HG03342 (cell line): Measurements from ENCODE around the gene NPTN.
"Not testable (repeated sequence)": the region's sequence is repeated elsewhere in the genome, so short reads cannot be mapped to it uniquely, and the experiment has no call there.

Source experiments
- ATAC-seq: cut with Tn5 transposase; IDR thresholded peaks from one replicate; pipeline ENCODE4 v1.9.1; 2021; ENCODE audit warnings: mild to moderate bottlenecking, moderate library complexity; ENCODE audit not compliant: unreplicated experiment

Gene NPTN

GRCh38 chr15:73573037-73573436 lies 60.2 kb downstream of the NPTN start:
- no peak for ATAC-seq

DNA sequence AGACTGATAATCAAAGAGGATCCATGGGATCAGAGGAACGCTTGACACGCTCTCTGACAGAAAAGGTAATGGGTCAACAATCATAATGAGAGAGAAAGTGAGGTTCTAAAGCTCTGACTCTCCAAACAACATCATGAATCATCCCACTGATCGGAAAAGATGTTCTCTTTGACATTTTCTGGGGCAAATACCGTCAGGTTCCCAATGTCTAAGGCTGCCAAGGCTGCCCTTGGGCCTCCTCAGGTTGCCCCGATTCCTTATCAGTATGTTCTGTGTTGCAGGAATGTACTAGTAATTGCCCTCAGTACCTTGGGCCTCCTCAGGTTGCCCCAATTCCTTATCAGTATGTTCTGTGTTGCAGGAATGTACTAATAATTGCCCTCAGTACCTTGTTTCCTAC lies 60.9 kb downstream of the NPTN start:
- no peak for ATAC-seq

GRCh38 chr15:73571346-73571745 lies 61.8 kb downstream of the NPTN start:
- ATAC-seq = no peak

DNA sequence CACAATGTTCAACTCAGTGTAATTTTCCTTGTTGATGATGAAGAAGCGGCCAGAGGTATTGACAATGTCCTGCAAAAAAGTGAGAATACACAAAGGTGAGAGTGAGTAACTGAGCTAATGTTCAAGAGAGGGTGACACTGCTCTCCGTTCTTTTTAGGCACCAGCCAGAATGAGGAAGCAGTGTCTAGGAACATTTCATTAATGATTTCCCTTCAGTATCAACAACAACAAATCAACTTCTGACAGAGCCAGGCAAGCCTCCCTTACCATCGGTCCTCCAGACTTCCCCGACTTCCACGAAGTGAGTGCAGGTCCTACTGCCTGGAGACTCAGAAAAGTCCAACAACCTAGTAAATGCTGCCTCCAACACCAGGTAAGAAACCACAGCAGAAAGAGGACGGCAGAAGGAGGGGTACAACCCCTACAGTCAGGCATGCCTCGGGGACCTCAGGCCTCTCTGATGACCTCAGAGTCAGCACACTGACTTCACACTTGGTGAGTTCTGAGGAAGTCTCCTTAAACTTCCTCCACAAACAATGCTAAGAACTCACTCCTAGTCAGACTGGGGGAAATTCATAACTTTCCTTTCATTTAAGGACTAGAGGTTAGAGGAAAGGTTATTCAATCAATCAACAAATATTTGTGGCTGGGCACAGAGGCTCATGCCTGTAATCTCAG lies 62.7 kb downstream of the NPTN start:
- ATAC-seq = no peak

DNA sequence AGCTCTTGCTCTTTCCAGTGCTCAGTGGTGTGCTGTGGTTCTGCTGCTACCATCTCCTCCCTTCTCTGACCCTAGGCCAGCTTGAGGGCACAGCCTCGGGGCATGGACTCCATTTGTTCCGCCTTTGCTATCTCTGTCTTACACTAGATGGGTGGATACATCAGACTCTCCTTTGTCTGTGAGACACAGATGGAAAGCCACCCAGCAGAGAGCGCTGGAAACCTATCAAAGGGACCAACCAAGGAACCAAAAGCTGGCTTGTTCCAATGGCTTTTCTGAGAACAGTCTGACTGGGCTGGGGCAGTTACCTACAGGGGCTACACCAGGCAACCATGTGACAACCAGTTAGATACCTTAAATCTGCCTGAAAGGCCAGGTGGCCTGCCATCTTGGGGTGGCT lies 63.8 kb downstream of the NPTN start:
- ATAC-seq = no peak

DNA sequence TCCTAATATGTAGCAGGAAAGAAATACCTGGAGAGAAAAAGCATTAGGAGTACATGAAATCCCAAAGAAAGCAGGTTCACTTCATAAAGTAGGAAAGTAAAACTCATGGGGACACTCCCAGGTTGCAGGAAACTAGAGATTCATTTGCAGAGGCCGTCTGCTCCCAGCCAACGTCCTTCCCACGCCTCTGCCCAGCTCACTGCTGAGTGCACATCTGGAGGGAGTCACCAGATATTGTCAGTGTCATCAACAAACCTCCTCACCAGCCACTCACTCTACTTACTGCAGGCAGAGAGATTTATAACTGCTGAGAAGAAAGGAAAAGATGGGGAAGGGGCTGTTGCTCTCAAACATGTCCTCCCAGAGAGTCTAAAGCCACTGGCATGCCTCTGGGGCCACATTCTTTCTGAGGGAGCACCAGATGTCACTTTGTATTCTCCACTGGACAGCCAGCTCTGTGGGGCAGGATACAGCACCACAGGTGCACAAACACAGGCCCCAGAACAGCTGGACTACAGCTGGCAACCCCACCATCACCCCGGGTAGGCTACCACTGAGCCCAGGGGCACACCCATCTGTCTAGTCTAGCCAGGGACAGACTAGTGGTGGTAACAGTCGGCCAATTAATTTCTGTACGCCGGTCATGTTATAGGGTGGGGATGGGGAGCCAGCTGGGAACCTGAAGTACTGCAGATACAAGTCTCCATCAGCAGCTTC lies 64.5 kb downstream of the NPTN start:
- ATAC-seq = no peak

GRCh38 chr15:73567020-73567419 lies 66.2 kb downstream of the NPTN start:
- ATAC-seq = no peak

DNA sequence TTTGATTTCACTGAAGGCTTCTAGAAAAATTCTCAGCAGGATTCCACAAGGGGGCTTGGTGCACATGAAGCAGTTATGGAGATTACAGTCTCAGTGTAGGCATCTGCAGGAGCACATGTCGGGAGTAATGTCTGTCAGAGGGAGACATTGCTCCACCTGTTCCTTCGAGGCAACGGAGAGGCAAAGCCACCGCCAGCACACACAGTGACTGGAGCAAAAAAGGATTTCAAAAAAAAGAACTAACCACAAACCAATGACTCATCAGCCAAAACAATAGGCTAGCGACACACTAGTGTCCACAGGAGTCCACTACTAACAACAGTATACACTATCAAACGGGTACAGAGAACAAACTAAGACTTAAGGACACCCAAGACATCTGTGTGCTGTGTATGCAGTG lies 68.9 kb downstream of the NPTN start:
- no peak for ATAC-seq

DNA sequence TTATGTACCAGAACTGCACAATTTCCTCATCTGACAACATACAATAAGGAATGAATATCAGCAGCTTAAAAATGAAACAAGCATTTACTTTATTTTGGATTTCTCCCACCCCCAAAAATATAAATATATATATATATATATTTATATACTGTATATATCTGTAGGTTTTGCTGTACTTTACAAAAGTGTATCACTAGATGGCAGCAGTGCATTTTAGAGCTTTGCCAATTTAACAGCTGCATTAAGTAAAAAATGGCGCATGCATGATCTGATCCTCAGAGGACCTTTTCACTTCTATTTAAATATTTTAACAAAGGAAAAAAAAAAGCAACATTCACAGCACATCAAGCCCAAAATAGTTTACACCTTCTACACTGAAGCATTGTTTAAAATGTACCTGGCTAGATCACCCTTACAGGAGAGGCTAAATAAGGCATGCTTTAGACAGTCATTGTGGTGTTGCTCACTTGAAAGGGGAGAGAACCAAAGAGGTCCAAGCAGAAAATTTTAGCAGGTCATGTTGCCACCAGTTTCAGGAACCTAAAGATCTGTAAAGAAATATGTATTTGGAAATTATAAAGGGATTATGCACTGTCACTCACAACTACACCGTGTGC lies 72.6 kb downstream of the NPTN start:
- no peak for ATAC-seq

DNA sequence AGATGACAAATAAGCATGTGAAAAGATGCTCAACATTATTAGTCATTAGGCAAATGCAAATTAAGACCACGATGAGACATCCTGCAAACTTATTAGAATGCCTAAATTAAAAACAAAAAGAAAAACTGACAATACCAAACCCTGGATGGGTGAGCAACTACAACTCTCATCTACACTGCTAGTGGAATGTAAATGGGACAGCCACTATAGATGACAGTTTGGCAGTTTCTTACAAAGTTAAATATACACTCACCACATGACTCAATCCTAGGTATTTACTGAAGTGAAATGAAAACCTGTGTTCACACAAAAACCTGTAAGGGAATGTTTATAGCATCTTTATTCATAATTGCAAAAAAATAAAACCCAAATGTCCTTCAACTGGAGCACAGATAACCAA lies 74.7 kb downstream of the NPTN start:
- ATAC-seq = no peak

GRCh38 chr15:73555080-73555479 lies 78.1 kb downstream of the NPTN start:
- ATAC-seq = no peak

- ATAC-seq = no peak
Measured at GRCh38 chr15:73550190-73550589, 83.0 kb downstream of the NPTN start.

GRCh38 chr15:73548925-73549324 lies 84.3 kb downstream of the NPTN start:
- not testable (repeated sequence) for ATAC-seq

GRCh38 chr15:73541479-73541878 lies 91.7 kb downstream of the NPTN start:
- no peak for ATAC-seq

GRCh38 chr15:73540161-73540560 lies 93.0 kb downstream of the NPTN start:
- no peak for ATAC-seq

DNA sequence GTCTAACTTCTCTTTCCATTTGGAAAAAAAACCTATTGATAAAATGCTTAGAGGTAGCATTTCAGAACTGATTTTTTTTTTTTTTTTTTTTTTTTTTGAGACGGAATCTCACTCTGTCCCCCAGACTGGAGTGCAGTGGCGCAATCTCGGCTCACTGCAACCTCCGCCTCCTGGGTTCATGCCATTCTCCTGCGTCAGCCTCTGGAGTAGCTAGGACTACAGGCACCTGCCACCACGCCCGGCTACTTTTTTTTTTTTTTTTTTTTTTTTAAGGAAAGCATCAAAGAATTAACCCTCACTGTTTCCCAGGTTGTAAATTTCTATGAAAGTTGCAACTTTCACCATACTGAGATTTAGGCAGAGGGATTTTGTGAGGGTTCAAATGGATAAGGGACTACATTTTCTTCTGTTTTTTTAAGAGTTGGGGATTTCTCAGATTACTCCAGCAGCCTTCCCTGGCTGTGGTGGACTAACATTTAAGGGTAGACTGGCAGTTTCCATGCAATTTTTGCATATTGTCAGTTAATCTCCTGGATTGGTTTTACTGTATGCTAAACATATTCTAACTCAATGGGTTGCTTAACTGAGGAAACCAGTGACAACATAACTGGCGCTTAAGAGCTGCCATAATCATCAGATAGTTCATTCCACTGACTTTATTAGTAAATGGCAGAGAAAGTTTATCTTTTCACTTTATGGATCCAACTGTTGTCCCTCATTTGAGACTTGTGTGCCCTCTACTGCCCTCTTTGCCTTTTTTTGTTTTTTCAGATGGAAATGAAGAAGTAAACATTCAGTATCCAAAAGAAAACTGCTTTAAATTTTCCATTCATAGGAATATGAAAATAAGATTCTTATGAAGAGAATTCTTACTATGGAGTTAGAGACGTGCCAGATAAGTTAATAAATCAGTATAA lies 93.7 kb downstream of the NPTN start:
- ATAC-seq = no peak

DNA sequence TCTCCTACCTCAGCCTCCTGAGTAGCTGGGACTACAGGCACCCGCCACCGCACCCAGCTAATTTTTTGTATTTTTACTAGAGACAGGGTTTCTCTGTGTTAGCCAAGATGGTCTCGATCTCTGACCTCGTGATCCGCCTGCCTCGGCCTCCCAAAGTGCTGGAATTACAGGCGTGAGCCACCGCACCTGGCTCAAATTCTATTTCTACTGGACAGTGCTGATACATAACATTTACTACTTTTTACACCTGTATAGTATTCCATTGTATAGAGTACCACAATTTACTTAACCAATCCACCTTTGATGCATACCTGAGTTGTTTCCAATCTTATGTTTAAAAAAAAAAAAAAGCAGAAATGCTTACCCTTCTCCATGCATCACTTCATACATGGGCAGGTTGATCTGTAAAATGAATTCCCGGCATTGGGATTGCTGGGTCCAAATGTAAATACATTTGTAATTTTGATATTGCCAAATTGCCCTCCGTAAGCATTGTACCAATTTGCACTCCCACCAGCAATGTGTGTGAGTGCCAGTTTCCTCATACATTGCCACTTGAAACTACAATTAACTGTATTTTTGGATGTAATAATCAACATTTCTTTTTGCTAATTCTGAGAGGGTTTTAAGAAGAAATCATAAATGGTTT lies 94.5 kb downstream of the NPTN start:
- no peak for ATAC-seq

DNA sequence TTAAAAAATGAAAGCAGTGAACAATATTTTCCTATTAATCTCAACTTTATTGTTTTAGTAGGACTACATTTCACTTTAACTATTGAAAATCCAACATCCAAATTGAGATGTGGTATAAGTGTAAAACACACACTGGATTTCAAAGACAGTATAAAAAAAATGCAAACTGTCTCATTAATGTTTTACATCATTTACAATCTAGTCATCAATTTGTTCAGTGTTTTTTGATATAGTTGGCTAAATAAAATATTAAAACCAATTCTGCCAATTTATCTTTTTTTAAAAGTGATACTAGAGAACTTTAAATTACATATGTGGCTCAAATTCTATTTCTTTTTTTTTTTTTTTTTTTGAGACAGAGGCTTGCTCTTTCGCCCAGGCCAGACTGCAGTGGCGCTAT lies 95.1 kb downstream of the NPTN start:
- ATAC-seq = no peak

DNA sequence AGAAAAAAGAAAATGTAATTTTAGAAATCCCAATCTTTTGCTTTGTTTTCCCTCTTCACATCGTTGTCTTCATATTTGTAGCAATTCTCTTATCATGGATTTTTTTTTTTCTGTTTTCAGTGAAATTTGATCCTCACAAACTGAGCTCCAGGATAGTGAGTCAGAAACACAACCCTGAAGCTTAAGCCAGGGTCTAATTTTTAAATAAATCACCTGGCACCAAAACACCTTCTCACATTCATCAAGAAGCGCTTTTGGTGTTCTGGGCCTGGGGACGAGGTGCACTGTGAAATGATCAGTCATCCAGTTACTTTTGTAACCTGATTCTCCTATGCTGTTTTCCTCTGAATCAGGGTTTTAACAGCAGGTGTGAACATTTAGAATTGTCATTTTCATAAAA lies 102.5 kb downstream of the NPTN start:
- ATAC-seq = no peak

DNA sequence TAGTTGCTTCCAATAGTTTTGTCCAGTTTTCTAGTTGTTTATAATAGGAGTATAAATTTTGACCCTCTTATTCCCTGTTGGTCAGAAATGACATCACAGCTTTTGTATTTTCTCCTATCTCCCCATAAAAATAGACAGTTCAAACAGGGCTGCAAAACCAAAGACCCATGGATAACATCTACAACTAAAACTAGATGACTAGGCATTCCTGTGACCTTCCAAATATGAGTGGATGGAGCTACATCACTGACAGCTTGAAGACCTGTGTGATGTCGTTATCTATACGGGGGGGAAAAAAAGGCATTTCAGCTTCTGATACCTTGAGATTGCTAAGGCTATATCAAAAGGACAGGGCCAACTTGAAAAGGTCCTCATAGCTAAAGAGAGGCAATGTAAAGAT lies 105.6 kb downstream of the NPTN start:
- no peak for ATAC-seq

DNA sequence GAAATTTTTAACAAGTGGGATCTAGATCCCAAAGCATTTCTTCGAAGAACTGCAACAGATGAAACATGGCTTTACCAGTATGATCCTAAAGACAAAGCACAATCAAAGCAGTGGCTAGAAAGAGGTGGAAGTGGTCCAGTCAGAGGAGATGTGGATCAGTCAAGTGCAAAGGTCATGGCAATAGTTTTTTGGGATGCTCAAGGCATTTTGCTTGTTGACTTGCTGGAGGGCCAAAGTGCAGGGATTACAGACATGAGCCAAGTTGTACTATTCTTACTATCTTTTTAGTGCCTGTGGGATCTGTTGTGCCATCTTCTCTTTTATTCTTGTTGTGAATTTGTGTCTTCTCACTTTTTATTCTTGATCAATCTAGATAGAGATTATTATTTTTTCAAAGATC lies 108.3 kb downstream of the NPTN start:
- ATAC-seq = no peak
